Activated naive CD8-positive, alpha-beta T cell treated with anti-CD3 and anti-CD28 coated beads, Interleukin-2, amount 10 ng/mL, durations not matched to agents 7 days and 5 days (primary cell): ENCODE data around the gene CNTRL. TPM values are rescaled to one million over a fixed set of nuclear protein-coding genes. Genes with fewer than 3 reads are reported as not detected.

Experiments
- ATAC-seq: fragments of 150-1000 bp; cut with Tn5 transposase; one replicate; pipeline ENCODE4 v1.10.0; 2021; ENCODE audit warnings: low read depth, moderate library complexity
- POLR2A ChIA-PET: fragments of 350-600 bp; sonication (Branson Sonifier 250); formaldehyde crosslinking; loops from one replicate; lab custom pipeline; 2021; ENCODE audit warnings: antibody characterized with exemption; lab: Charles Lee
- DNase-seq: peaks from one replicate; pipeline ENCODE4 v3.0.0; 2021
- H3K27ac Mint-ChIP-seq: one replicate; pipeline ENCODE4 v1.8.0; 2022; ENCODE audit warnings: mild to moderate bottlenecking, mixed read lengths
- H3K27me3 Mint-ChIP-seq: one replicate; pipeline ENCODE4 v1.8.0; 2022; ENCODE audit warnings: mild to moderate bottlenecking, moderate library complexity, mixed read lengths
- H3K36me3 Mint-ChIP-seq: one replicate; pipeline ENCODE4 v1.8.0; 2021; ENCODE audit warnings: mild to moderate bottlenecking, mixed read lengths
- H3K4me1 Mint-ChIP-seq: one replicate; pipeline ENCODE4 v1.8.0; 2021; ENCODE audit warnings: mixed read lengths
- H3K4me3 Mint-ChIP-seq: one replicate; pipeline ENCODE4 v1.8.0; 2022; ENCODE audit warnings: mild to moderate bottlenecking, moderate library complexity, mixed read lengths
- H3K9me3 Mint-ChIP-seq: one replicate; pipeline ENCODE4 v1.8.0; 2021; ENCODE audit warnings: mixed read lengths
- total RNA-seq, 2 experiments: library from RNA; stranded (reverse); gene quantifications; one replicate each; pipeline ENCODE4 v1.2.3, GENCODE V29; 2021

Gene CNTRL
- total RNA-seq, 2 experiments from 2014 or later, result 92.3 to 94.6 TPM

GRCh38 chr9:121192959-121193640, 118.3 kb downstream of the CNTRL start:
- ATAC-seq, result no peak
- Mint-ChIP-seq H3K27me3 (no peaks in the 10 kb centered on the region), H3K27ac (no peak overlapping the region), H3K9me3 (no peaks in the 10 kb centered on the region), H3K4me1 (peaks cover 52% of the 10 kb centered on the region), H3K4me3 (no peak overlapping the region), H3K36me3 (peaks cover 14% of the 10 kb centered on the region)
- POLR2A ChIA-PET, result interaction anchor here (0.6 kb wide), 1 partner anchor 164 kb away, joined by 3 read pairs; no protein-coding TSS in a partner anchor
- DNase-seq, result no peak

GRCh38 chr9:121194730-121195129, 120.0 kb downstream of the CNTRL start:
- Mint-ChIP-seq H3K27ac (no peak overlapping the region), H3K4me3 (no peak overlapping the region), H3K4me1 (peaks cover 61% of the 10 kb centered on the region), H3K36me3 (peaks cover 10% of the 10 kb centered on the region), H3K9me3 (no peaks in the 10 kb centered on the region), H3K27me3 (no peaks in the 10 kb centered on the region)
- no peak for ATAC-seq
- no peak for DNase-seq
- POLR2A ChIA-PET, result no interaction called here

GRCh38 chr9:121196389-121196788, 121.6 kb downstream of the CNTRL start:
- no peak overlapping the region for H3K27ac Mint-ChIP-seq

GRCh38 chr9:121197132-121197531, 122.4 kb downstream of the CNTRL start:
- H3K27me3 Mint-ChIP-seq, result no peaks in the 10 kb centered on the region
- peaks cover 57% of the 10 kb centered on the region for H3K4me1 Mint-ChIP-seq
- DNase-seq (no peak), ATAC-seq (no peak)
- H3K36me3 Mint-ChIP-seq, result peaks cover 8% of the 10 kb centered on the region
- H3K27ac Mint-ChIP-seq, result no peak overlapping the region
- no peak overlapping the region for H3K4me3 Mint-ChIP-seq
- POLR2A ChIA-PET, result no interaction called here
- no peaks in the 10 kb centered on the region for H3K9me3 Mint-ChIP-seq

More at GRCh38 chr9:121196389-121196788, 121.6 kb downstream of the CNTRL start:
- DNase-seq (no peak), ATAC-seq (no peak)
- no peaks in the 10 kb centered on the region for H3K9me3 Mint-ChIP-seq
- H3K4me3 Mint-ChIP-seq, result peak overlapping the region; percentile 21
- peaks cover 59% of the 10 kb centered on the region for H3K4me1 Mint-ChIP-seq
- no peaks in the 10 kb centered on the region for H3K27me3 Mint-ChIP-seq
- POLR2A ChIA-PET, result no interaction called here
- peaks cover 10% of the 10 kb centered on the region for H3K36me3 Mint-ChIP-seq

- POLR2A ChIA-PET, result interaction anchor here (0.5 to 3.2 kb wide), 2 partner anchors 77 to 636 kb away, joined by 3 to 9 read pairs; no protein-coding TSS in a partner anchor
- H3K9me3 Mint-ChIP-seq, result no peaks in the 10 kb centered on the region
- H3K4me3 Mint-ChIP-seq, result peak overlapping the region; percentile 94
- peaks cover 8% of the 10 kb centered on the region for H3K36me3 Mint-ChIP-seq
- H3K27ac Mint-ChIP-seq, result no peak overlapping the region
- DNase-seq (no peak), ATAC-seq (no peak)
- peaks cover 56% of the 10 kb centered on the region for H3K4me1 Mint-ChIP-seq
- no peaks in the 10 kb centered on the region for H3K27me3 Mint-ChIP-seq
Observed at GRCh38 chr9:121198512-121199042, 123.8 kb downstream of the CNTRL start.

- Mint-ChIP-seq H3K27ac (peak overlapping the region; percentile 92), H3K4me1 (peaks cover 48% of the 10 kb centered on the region), H3K4me3 (peak overlapping the region; percentile 94), H3K9me3 (no peaks in the 10 kb centered on the region), H3K36me3 (peaks cover 10% of the 10 kb centered on the region), H3K27me3 (no peaks in the 10 kb centered on the region)
- ATAC-seq (no peak), DNase-seq (no peak)
- POLR2A ChIA-PET, result interaction anchor here (1.6 to 3.2 kb wide), 2 partner anchors 14 to 78 kb away, joined by 5 to 9 read pairs; no protein-coding TSS in a partner anchor
Observed at GRCh38 chr9:121199921-121200320, 125.2 kb downstream of the CNTRL start.

- no peak for ATAC-seq
- Mint-ChIP-seq H3K27me3 (no peaks in the 10 kb centered on the region), H3K4me3 (peak overlapping the region; percentile 94), H3K4me1 (peaks cover 46% of the 10 kb centered on the region), H3K27ac (peak overlapping the region; percentile 92), H3K36me3 (peaks cover 13% of the 10 kb centered on the region), H3K9me3 (no peaks in the 10 kb centered on the region)
- POLR2A ChIA-PET, result interaction anchor here (0.8 to 3.2 kb wide), 3 partner anchors 12 to 79 kb away, joined by 3 to 9 read pairs (median 5); no protein-coding TSS in a partner anchor
- no peak for DNase-seq
Observed at GRCh38 chr9:121200356-121200755, 125.6 kb downstream of the CNTRL start.

GRCh38 chr9:121201045-121201737, 126.4 kb downstream of the CNTRL start:
- Mint-ChIP-seq H3K27ac (peak overlapping the region; percentile 92), H3K4me3 (peak overlapping the region; percentile 94), H3K4me1 (peaks cover 42% of the 10 kb centered on the region), H3K27me3 (no peaks in the 10 kb centered on the region), H3K9me3 (no peaks in the 10 kb centered on the region), H3K36me3 (peaks cover 13% of the 10 kb centered on the region)
- DNase-seq (peak; percentile 71), ATAC-seq (peak; percentile 15)
- POLR2A ChIA-PET, result interaction anchor here (0.6 to 3.2 kb wide), 10 partner anchors 11 to 1712 kb away, joined by 3 to 9 read pairs (median 4); partner anchors contain the start of genes GSN, MEGF9 and ZBTB6

GRCh38 chr9:121201738-121202533, 127.2 kb downstream of the CNTRL start, which contains the start of gene RAB14:
Gene RAB14, minus strand, starts transcription at chr9:121201869. Its CDS starts 8,457 bp downstream, at chr9:121193412.
- no peaks in the 10 kb centered on the region for H3K9me3 Mint-ChIP-seq
- H3K4me1 Mint-ChIP-seq, result peaks cover 42% of the 10 kb centered on the region
- H3K4me3 Mint-ChIP-seq, result peak within 1 kb of the TSS; percentile 94
- H3K27ac Mint-ChIP-seq, result peak within 1 kb of the TSS; percentile 92
- peaks cover 13% of the 10 kb centered on the region for H3K36me3 Mint-ChIP-seq
- POLR2A ChIA-PET, result interaction anchor here (0.5 to 3.2 kb wide), 10 partner anchors 10 to 1711 kb away, joined by 3 to 9 read pairs (median 4); partner anchors contain the start of genes GSN, MEGF9 and ZBTB6
- DNase-seq (peak; percentile 100), ATAC-seq (peak; percentile 90)
- H3K27me3 Mint-ChIP-seq, result no peaks in the 10 kb centered on the region

- no peaks in the 10 kb centered on the region for H3K27me3 Mint-ChIP-seq
- H3K9me3 Mint-ChIP-seq, result no peaks in the 10 kb centered on the region
- H3K4me3 Mint-ChIP-seq, result no peak overlapping the region
- H3K36me3 Mint-ChIP-seq, result peaks cover 13% of the 10 kb centered on the region
- POLR2A ChIA-PET, result no interaction called here
- peaks cover 45% of the 10 kb centered on the region for H3K4me1 Mint-ChIP-seq
- DNase-seq (no peak), ATAC-seq (no peak)
- H3K27ac Mint-ChIP-seq, result no peak overlapping the region
Observed at GRCh38 chr9:121204121-121204520, 129.4 kb downstream of the CNTRL start.

- H3K9me3 Mint-ChIP-seq, result no peaks in the 10 kb centered on the region
- peaks cover 41% of the 10 kb centered on the region for H3K4me1 Mint-ChIP-seq
- ATAC-seq, result no peak
- POLR2A ChIA-PET, result no interaction called here
- no peak for DNase-seq
- no peak overlapping the region for H3K4me3 Mint-ChIP-seq
- no peak overlapping the region for H3K27ac Mint-ChIP-seq
- H3K36me3 Mint-ChIP-seq, result peaks cover 13% of the 10 kb centered on the region
- H3K27me3 Mint-ChIP-seq, result no peaks in the 10 kb centered on the region
Observed at GRCh38 chr9:121204611-121205010, 129.9 kb downstream of the CNTRL start.

- ATAC-seq (no peak), DNase-seq (no peak)
- H3K4me1 Mint-ChIP-seq, result peaks cover 39% of the 10 kb centered on the region
- H3K4me3 Mint-ChIP-seq, result peak overlapping the region; percentile 71
- POLR2A ChIA-PET, result no interaction called here
- H3K36me3 Mint-ChIP-seq, result peaks cover 9% of the 10 kb centered on the region
- peak overlapping the region; percentile 89 for H3K27ac Mint-ChIP-seq
- no peaks in the 10 kb centered on the region for H3K27me3 Mint-ChIP-seq
- H3K9me3 Mint-ChIP-seq, result no peaks in the 10 kb centered on the region
Observed at GRCh38 chr9:121206516-121207370, 132.0 kb downstream of the CNTRL start.
